Measurements from ENCODE around the gene MRPL55. TPM values are rescaled to one million over a fixed set of nuclear protein-coding genes. Genes with fewer than 3 reads are reported as not detected.
"Not testable (repeated sequence)": the region's sequence is repeated elsewhere in the genome, so short reads cannot be mapped to it uniquely, and the experiment has no call there.

The MRPL55 gene
- total RNA-seq, 1 donor from 2014 or later = 55.2 TPM

DNA sequence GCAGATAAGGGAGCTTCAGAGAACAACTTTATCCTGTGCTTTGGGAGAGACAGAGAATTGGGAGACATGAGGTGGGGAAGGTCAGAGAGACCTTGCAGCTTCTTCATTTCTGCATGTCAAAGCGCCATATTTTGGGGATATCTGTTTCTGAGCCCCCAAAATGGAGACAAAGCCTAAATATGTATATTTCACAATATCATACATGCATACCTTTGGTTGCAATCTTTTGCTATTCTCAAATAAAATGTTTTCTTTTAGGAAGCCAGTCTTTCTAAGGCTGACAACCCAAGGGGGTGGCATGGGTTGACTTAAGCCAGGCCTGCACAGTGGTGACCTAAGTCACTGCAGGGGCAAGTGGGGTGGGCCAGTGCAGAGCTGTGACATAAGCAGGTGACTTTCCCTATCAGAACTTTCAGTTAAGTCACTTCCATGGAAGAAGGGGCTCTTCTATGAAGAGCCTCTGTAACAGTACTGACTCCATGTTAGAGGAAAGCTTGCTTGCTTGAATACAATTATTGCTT lies 13.9 kb upstream of the MRPL55 start:
- peaks cover 5% of the 10 kb centered on the region for H3K4me1 Mint-ChIP-seq
- H3K36me3 Mint-ChIP-seq (ENCODE audit: low read depth) = peaks cover 2% of the 10 kb centered on the region
- no peak overlapping the region for H3K4me3 Mint-ChIP-seq
- DNase-seq = no peak
- no peak overlapping the region for H3K27ac Mint-ChIP-seq
- peaks cover 5% of the 10 kb centered on the region for H3K9me3 Mint-ChIP-seq
- peaks cover 8% of the 10 kb centered on the region for H3K27me3 Mint-ChIP-seq
- intact Hi-C loops (cut with micrococcal nuclease) = no loop called here

DNA sequence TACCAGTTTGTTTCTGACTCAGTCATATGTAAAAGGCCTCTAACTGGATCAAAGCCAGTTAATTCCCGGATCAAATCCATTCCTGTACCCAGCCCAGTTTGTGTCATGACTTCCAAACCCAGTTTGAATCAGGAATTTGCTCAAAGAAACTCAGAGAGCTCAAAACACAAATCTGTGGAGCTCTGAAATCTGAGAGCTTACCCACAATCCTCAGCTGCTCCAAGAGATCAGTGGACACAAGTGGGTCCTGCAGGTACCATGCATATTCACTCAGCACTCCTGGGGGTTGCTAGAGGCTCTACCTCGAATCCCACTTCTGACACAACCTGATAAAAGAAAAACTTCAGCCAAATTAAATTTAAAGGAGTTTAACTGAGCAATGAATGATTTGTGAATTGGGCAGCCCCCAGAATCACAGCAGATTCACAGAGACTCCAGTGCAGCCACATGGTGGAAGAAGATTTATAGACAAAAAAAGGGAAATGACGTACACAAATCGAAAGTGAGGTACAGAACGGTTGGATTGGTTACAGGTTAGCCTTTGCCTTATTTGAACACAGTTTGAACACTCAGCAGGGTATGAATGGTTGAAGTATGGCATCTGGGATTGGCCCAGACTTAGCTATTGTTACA lies 11.9 kb upstream of the MRPL55 start:
- Mint-ChIP-seq H3K4me1 (peaks cover 5% of the 10 kb centered on the region), H3K27me3 (peaks cover 4% of the 10 kb centered on the region), H3K4me3 (no peak overlapping the region), H3K36me3 (ENCODE audit: low read depth) (peaks cover 3% of the 10 kb centered on the region), H3K27ac (no peak overlapping the region), H3K9me3 (peaks cover 8% of the 10 kb centered on the region)
- intact Hi-C loops (cut with micrococcal nuclease) = no loop called here
- no peak for DNase-seq

DNA sequence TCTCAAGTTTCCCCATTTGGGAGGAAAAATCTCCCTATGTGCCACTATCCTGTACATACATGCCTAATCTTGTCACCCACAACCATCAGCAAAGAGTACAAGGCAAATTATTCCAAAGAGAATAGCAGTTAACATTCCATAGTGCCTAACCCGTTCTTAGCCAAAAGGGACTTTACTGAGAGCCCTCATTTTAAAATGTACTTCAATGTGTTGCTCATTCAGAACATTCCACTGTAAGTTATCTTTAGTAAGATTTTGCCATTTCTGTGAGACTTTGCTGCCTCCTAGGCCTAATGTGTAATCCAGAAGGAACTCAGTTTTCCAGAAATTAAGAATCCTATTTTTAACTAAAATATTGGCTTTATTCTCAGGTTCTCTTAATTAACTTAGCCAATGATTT lies 11.3 kb upstream of the MRPL55 start:
- no peak overlapping the region for H3K4me3 Mint-ChIP-seq
- intact Hi-C loops (cut with micrococcal nuclease) = no loop called here
- no peak for DNase-seq
- H3K9me3 Mint-ChIP-seq = peaks cover 8% of the 10 kb centered on the region
- peaks cover 4% of the 10 kb centered on the region for H3K27me3 Mint-ChIP-seq
- peaks cover 3% of the 10 kb centered on the region for H3K36me3 Mint-ChIP-seq (ENCODE audit: low read depth)
- H3K4me1 Mint-ChIP-seq = peaks cover 3% of the 10 kb centered on the region
- no peak overlapping the region for H3K27ac Mint-ChIP-seq

GRCh38 chr1:228118040-228118439 lies 8.9 kb upstream of the MRPL55 start:
- peaks cover 2% of the 10 kb centered on the region for H3K4me1 Mint-ChIP-seq
- DNase-seq = no peak
- no peak overlapping the region for H3K4me3 Mint-ChIP-seq
- intact Hi-C loops (cut with micrococcal nuclease) = no loop called here
- peaks cover 8% of the 10 kb centered on the region for H3K9me3 Mint-ChIP-seq
- H3K27ac Mint-ChIP-seq = no peak overlapping the region
- peaks cover 3% of the 10 kb centered on the region for H3K36me3 Mint-ChIP-seq (ENCODE audit: low read depth)
- H3K27me3 Mint-ChIP-seq = peaks cover 4% of the 10 kb centered on the region

GRCh38 chr1:228117335-228117734 lies 8.2 kb upstream of the MRPL55 start:
- Mint-ChIP-seq H3K27me3 (no peaks in the 10 kb centered on the region), H3K4me1 (peaks cover 2% of the 10 kb centered on the region), H3K4me3 (no peak overlapping the region), H3K9me3 (peaks cover 8% of the 10 kb centered on the region), H3K27ac (no peak overlapping the region), H3K36me3 (ENCODE audit: low read depth) (peaks cover 3% of the 10 kb centered on the region)
- no peak for DNase-seq
- intact Hi-C loops (cut with micrococcal nuclease) = no loop called here

DNA sequence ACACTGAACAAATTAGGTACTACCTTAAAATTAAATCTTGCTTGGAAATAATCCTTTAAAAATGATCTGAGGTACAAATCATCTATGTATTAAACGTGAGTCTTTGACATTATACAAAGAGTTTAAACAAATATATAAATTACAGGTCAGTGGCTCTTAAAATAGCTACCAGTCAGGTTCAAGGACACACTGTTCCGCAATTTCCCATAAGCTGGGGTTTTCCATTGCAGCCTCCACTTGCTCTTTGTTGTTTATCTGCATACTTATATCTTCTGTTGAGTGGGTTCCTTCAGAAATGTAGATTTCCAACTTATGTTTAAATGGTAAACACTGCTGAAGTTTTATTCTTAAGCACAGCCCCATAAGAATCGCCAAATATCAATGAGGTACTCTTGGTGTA lies 5.7 kb upstream of the MRPL55 start:
- no peak overlapping the region for H3K27ac Mint-ChIP-seq
- intact Hi-C loops (cut with micrococcal nuclease) = no loop called here
- peaks cover 5% of the 10 kb centered on the region for H3K4me1 Mint-ChIP-seq
- no peak overlapping the region for H3K4me3 Mint-ChIP-seq
- peaks cover 3% of the 10 kb centered on the region for H3K36me3 Mint-ChIP-seq (ENCODE audit: low read depth)
- no peaks in the 10 kb centered on the region for H3K27me3 Mint-ChIP-seq
- H3K9me3 Mint-ChIP-seq = peaks cover 8% of the 10 kb centered on the region
- DNase-seq = no peak

DNA sequence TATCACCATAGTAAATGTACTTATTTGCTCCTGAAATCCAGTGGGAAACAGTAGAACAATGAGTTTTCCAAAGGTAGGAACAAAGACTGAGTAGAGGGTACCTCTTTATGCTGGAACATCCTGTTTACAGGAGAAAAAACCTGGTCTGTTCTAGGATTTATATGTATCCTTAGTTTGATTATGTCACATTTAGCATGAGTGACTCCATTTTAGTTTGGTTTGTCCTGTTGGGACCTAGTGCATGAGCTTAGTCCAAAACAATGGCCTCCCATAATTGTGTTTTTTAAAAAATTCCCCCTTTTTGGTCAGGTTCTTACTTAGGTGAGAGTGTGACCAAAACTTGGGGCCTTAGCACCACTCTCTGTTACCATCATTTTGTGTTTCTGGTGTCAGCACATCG lies 3.5 kb upstream of the MRPL55 start:
- Mint-ChIP-seq H3K27me3 (peaks cover 2% of the 10 kb centered on the region), H3K9me3 (peaks cover 2% of the 10 kb centered on the region), H3K36me3 (ENCODE audit: low read depth) (peaks cover 6% of the 10 kb centered on the region), H3K27ac (no peak overlapping the region), H3K4me3 (no peak overlapping the region), H3K4me1 (peaks cover 20% of the 10 kb centered on the region)
- DNase-seq = no peak
- intact Hi-C loops (cut with micrococcal nuclease) = no loop called here

DNA sequence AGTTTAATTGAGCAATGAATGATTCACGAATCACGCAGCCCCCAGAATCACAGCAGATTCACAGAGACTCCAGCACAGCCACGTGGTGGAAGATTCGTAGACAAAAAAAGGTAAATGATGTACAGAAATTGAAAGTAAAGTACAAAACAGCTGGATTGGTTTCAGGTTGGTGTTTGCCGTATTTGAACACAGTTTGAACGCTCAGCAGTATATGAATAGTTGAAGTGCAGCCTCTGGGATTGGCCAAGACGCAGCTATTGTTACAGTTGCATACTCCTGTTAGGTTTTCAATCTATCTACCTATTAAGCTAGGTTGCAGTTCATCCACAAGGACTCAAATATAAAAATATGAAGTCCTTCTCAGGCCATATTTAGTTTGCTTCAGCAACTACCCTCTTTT lies 3.1 kb upstream of the MRPL55 start:
- Mint-ChIP-seq H3K4me1 (peaks cover 20% of the 10 kb centered on the region), H3K27ac (no peak overlapping the region), H3K27me3 (peaks cover 2% of the 10 kb centered on the region), H3K36me3 (ENCODE audit: low read depth) (peaks cover 8% of the 10 kb centered on the region), H3K9me3 (no peaks in the 10 kb centered on the region), H3K4me3 (no peak overlapping the region)
- intact Hi-C loops (cut with micrococcal nuclease) = no loop called here
- no peak for DNase-seq

DNA sequence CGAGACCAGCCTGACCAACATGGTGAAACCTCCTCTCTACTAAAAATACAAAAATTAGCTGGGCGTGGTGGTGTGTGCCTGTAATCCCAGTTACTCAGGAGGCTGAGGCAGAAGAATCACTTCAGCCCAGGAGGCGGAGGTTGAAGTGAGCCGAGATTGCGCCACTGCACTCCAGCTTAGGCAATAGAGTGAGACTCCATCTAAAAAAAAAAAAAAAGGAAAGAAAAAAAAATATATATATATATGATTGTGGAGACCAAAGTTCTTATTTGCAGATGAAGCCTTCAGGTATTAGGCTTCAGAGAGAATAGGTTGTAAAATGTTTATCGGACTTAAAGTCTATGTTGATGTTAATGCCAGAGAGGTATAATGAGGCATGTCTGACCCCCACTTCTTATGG lies 2.2 kb upstream of the MRPL55 start:
- Mint-ChIP-seq H3K36me3 (ENCODE audit: low read depth) (peaks cover 14% of the 10 kb centered on the region), H3K4me1 (peaks cover 20% of the 10 kb centered on the region)
- intact Hi-C loops (cut with micrococcal nuclease) = loop anchor here (2.0 kb wide), 1 partner anchor 165 kb away; no protein-coding TSS in a partner anchor
- H3K27ac Mint-ChIP-seq, H3K27me3 Mint-ChIP-seq, H3K9me3 Mint-ChIP-seq, H3K4me3 Mint-ChIP-seq, DNase-seq: not testable (repeated sequence)

GRCh38 chr1:228110556-228110955 lies 1.5 kb upstream of the MRPL55 start:
- intact Hi-C loops (cut with micrococcal nuclease) = loop anchor here (2.0 kb wide), 1 partner anchor 166 kb away; no protein-coding TSS in a partner anchor
- Mint-ChIP-seq H3K4me1 (peaks cover 20% of the 10 kb centered on the region), H3K27me3 (peaks cover 2% of the 10 kb centered on the region), H3K9me3 (no peaks in the 10 kb centered on the region), H3K27ac (no peak overlapping the region), H3K4me3 (no peak overlapping the region), H3K36me3 (ENCODE audit: low read depth) (peaks cover 15% of the 10 kb centered on the region)
- no peak for DNase-seq

GRCh38 chr1:228109962-228110488 lies 926 bp upstream of the MRPL55 start:
- Mint-ChIP-seq H3K9me3 (no peaks in the 10 kb centered on the region), H3K4me1 (peaks cover 20% of the 10 kb centered on the region), H3K36me3 (ENCODE audit: low read depth) (peaks cover 16% of the 10 kb centered on the region), H3K4me3 (peak overlapping the region; percentile 95), H3K27ac (peak overlapping the region; percentile 88), H3K27me3 (peaks cover 2% of the 10 kb centered on the region)
- intact Hi-C loops (cut with micrococcal nuclease) = loop anchor here (1.0 to 10.0 kb wide), 7 partner anchors 28 to 345 kb away; partner anchors contain the start of genes ARF1, GUK1 and TRIM11
- DNase-seq = no peak

DNA sequence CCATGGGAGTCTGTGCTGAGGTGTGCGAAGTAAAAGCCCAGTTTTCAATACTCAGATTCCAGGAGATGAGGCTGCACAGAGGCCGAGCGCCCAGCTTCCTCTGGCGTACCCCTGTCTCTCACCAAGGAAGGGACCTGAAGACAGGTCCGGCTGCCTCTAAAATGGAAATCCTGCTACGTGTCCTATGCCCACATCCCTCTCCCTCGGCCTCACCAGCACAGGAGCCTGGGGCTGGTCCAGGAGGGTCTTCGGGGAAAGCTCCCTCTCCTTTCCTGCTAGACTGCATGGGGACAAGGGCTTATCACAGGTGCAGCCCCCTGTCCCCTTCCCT lies 392 bp downstream of the MRPL55 start:
- DNase-seq = no peak
- H3K27me3 Mint-ChIP-seq = peaks cover 2% of the 10 kb centered on the region

DNA sequence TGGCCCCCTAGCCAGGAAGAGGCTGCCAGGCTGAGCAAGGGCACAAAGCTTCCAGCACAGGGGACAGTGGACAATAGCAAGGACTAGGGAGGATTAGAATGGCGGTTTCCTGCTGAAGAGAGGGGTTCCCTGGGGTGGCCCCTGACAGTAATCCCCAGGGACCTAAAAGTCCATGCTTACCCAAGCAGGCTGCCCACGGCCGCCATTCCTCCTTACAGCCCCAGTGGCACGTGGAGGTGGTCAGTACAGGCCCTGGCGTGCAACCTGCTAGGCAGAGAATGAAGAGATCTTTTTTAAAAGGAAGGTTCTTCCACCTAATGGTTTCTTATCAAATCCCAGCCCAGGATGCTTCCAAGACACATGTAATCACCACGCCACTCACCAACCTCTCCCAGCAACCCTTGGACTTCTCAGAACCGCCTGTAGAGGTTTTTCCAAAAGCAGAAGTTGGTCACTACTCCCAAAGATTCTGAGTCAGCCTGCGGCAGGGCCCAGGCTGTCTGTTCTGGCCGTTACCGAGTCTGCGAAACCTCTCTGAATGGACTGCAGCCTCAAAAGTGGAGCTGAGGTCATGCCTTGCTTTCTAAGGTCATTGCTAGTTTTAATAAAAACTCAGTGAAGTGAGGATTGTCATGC lies 926 bp downstream of the MRPL55 start:
- Mint-ChIP-seq H3K4me1 (peaks cover 33% of the 10 kb centered on the region), H3K4me3 (peak overlapping the region; percentile 95), H3K27ac (peak overlapping the region; percentile 88), H3K9me3 (no peaks in the 10 kb centered on the region), H3K27me3 (peaks cover 4% of the 10 kb centered on the region), H3K36me3 (ENCODE audit: low read depth) (peaks cover 19% of the 10 kb centered on the region)
- intact Hi-C loops (cut with micrococcal nuclease) = loop anchor here (5.0 to 10.0 kb wide), 2 partner anchors 299 to 343 kb away; partner anchors contain the start of gene TRIM11
- no peak for DNase-seq

More for the DNA sequence above, 392 bp downstream of the MRPL55 start:
- Mint-ChIP-seq H3K4me3 (peak overlapping the region; percentile 95), H3K27ac (peak overlapping the region; percentile 88), H3K4me1 (peaks cover 28% of the 10 kb centered on the region), H3K9me3 (no peaks in the 10 kb centered on the region), H3K36me3 (ENCODE audit: low read depth) (peaks cover 18% of the 10 kb centered on the region)
- intact Hi-C loops (cut with micrococcal nuclease) = loop anchor here (1.0 to 10.0 kb wide), 6 partner anchors 26 to 344 kb away; partner anchors contain the start of genes ARF1, GUK1 and TRIM11

GRCh38 chr1:228107636-228108035 lies 1.5 kb downstream of the MRPL55 start:
- H3K36me3 Mint-ChIP-seq (ENCODE audit: low read depth) = peaks cover 20% of the 10 kb centered on the region
- H3K9me3 Mint-ChIP-seq = no peaks in the 10 kb centered on the region
- DNase-seq = no peak
- H3K27ac Mint-ChIP-seq = no peak overlapping the region
- peak overlapping the region; percentile 95 for H3K4me3 Mint-ChIP-seq
- peaks cover 33% of the 10 kb centered on the region for H3K4me1 Mint-ChIP-seq
- intact Hi-C loops (cut with micrococcal nuclease) = loop anchor here (5.0 to 10.0 kb wide), 2 partner anchors 300 to 343 kb away; partner anchors contain the start of gene TRIM11
- peaks cover 4% of the 10 kb centered on the region for H3K27me3 Mint-ChIP-seq
